Activated naive CD8-positive, alpha-beta T cell treated with anti-CD3 and anti-CD28 coated beads, Interleukin-2, amount 10 ng/mL, durations not matched to agents 7 days and 5 days (primary cell): ENCODE data around the gene MBD5. TPM values are rescaled to one million over a fixed set of nuclear protein-coding genes. Genes with fewer than 3 reads are reported as not detected.

ENCODE experiments used
- ATAC-seq: fragments of 150-1000 bp; cut with Tn5 transposase; one replicate; pipeline ENCODE4 v1.10.0; 2021; ENCODE audit warnings: low read depth, moderate library complexity
- POLR2A ChIA-PET: fragments of 350-600 bp; sonication (Branson Sonifier 250); formaldehyde crosslinking; loops from one replicate; lab custom pipeline; 2021; ENCODE audit warnings: antibody characterized with exemption; lab: Charles Lee
- DNase-seq: peaks from one replicate; pipeline ENCODE4 v3.0.0; 2021
- H3K27ac Mint-ChIP-seq: one replicate; pipeline ENCODE4 v1.8.0; 2022; ENCODE audit warnings: mild to moderate bottlenecking, mixed read lengths
- H3K27me3 Mint-ChIP-seq: one replicate; pipeline ENCODE4 v1.8.0; 2022; ENCODE audit warnings: mild to moderate bottlenecking, moderate library complexity, mixed read lengths
- H3K36me3 Mint-ChIP-seq: one replicate; pipeline ENCODE4 v1.8.0; 2021; ENCODE audit warnings: mild to moderate bottlenecking, mixed read lengths
- H3K4me1 Mint-ChIP-seq: one replicate; pipeline ENCODE4 v1.8.0; 2021; ENCODE audit warnings: mixed read lengths
- H3K4me3 Mint-ChIP-seq: one replicate; pipeline ENCODE4 v1.8.0; 2022; ENCODE audit warnings: mild to moderate bottlenecking, moderate library complexity, mixed read lengths
- H3K9me3 Mint-ChIP-seq: one replicate; pipeline ENCODE4 v1.8.0; 2021; ENCODE audit warnings: mixed read lengths
- total RNA-seq, 2 experiments: library from RNA; stranded (reverse); gene quantifications; one replicate each; pipeline ENCODE4 v1.2.3, GENCODE V29; 2021

MBD5 gene
- total RNA-seq, 2 experiments from 2014 or later, result 49.8 to 51.4 TPM

- Mint-ChIP-seq H3K9me3 (peaks cover 12% of the 10 kb centered on the region), H3K27ac (no peak overlapping the region), H3K36me3 (peaks cover 14% of the 10 kb centered on the region), H3K4me3 (no peak overlapping the region), H3K27me3 (no peaks in the 10 kb centered on the region), H3K4me1 (no peaks in the 10 kb centered on the region)
- no peak for ATAC-seq
- POLR2A ChIA-PET, result no interaction called here
- DNase-seq, result no peak
Observed at GRCh38 chr2:148263890-148264289, 243.0 kb downstream of the MBD5 start.

GRCh38 chr2:148273158-148273691 is 252.3 kb downstream of the MBD5 start:
- H3K36me3 Mint-ChIP-seq, result peaks cover 5% of the 10 kb centered on the region
- DNase-seq, result no peak
- no peaks in the 10 kb centered on the region for H3K9me3 Mint-ChIP-seq
- POLR2A ChIA-PET, result no interaction called here
- no peak overlapping the region for H3K4me3 Mint-ChIP-seq
- H3K27me3 Mint-ChIP-seq, result no peaks in the 10 kb centered on the region
- no peak overlapping the region for H3K27ac Mint-ChIP-seq
- H3K4me1 Mint-ChIP-seq, result no peaks in the 10 kb centered on the region
- no peak for ATAC-seq

- ATAC-seq, result no peak
- H3K4me1 Mint-ChIP-seq, result peaks cover 2% of the 10 kb centered on the region
- no peaks in the 10 kb centered on the region for H3K9me3 Mint-ChIP-seq
- peaks cover 3% of the 10 kb centered on the region for H3K36me3 Mint-ChIP-seq
- H3K27me3 Mint-ChIP-seq, result no peaks in the 10 kb centered on the region
- H3K27ac Mint-ChIP-seq, result no peak overlapping the region
- no peak for DNase-seq
- POLR2A ChIA-PET, result no interaction called here
- no peak overlapping the region for H3K4me3 Mint-ChIP-seq
Observed at GRCh38 chr2:148279216-148279615, 258.3 kb downstream of the MBD5 start.

- Mint-ChIP-seq H3K4me3 (no peak overlapping the region), H3K9me3 (no peaks in the 10 kb centered on the region), H3K27me3 (no peaks in the 10 kb centered on the region), H3K27ac (no peak overlapping the region), H3K36me3 (peaks cover 6% of the 10 kb centered on the region), H3K4me1 (peaks cover 2% of the 10 kb centered on the region)
- no peak for ATAC-seq
- DNase-seq, result no peak
- POLR2A ChIA-PET, result no interaction called here
Observed at GRCh38 chr2:148282201-148282600, 261.3 kb downstream of the MBD5 start.

GRCh38 chr2:148292431-148292830 is 271.5 kb downstream of the MBD5 start:
- POLR2A ChIA-PET, result no interaction called here
- no peaks in the 10 kb centered on the region for H3K4me1 Mint-ChIP-seq
- H3K4me3 Mint-ChIP-seq, result no peak overlapping the region
- H3K9me3 Mint-ChIP-seq, result peaks cover 1% of the 10 kb centered on the region
- no peaks in the 10 kb centered on the region for H3K27me3 Mint-ChIP-seq
- H3K27ac Mint-ChIP-seq, result no peak overlapping the region
- peaks cover 12% of the 10 kb centered on the region for H3K36me3 Mint-ChIP-seq
- ATAC-seq (no peak), DNase-seq (no peak)

GRCh38 chr2:148298196-148298595 is 277.3 kb downstream of the MBD5 start:
- POLR2A ChIA-PET, result no interaction called here
- DNase-seq, result no peak
- Mint-ChIP-seq H3K36me3 (peaks cover 11% of the 10 kb centered on the region), H3K4me3 (no peak overlapping the region), H3K27ac (no peak overlapping the region), H3K4me1 (no peaks in the 10 kb centered on the region), H3K9me3 (peaks cover 1% of the 10 kb centered on the region), H3K27me3 (no peaks in the 10 kb centered on the region)
- no peak for ATAC-seq

GRCh38 chr2:148299616-148300015 is 278.7 kb downstream of the MBD5 start:
- DNase-seq (no peak), ATAC-seq (no peak)
- Mint-ChIP-seq H3K4me1 (no peaks in the 10 kb centered on the region), H3K4me3 (no peak overlapping the region), H3K9me3 (peaks cover 1% of the 10 kb centered on the region), H3K27me3 (no peaks in the 10 kb centered on the region), H3K27ac (no peak overlapping the region), H3K36me3 (peaks cover 8% of the 10 kb centered on the region)
- POLR2A ChIA-PET, result no interaction called here

- no peak for ATAC-seq
- no peak overlapping the region for H3K4me3 Mint-ChIP-seq
- peaks cover 6% of the 10 kb centered on the region for H3K36me3 Mint-ChIP-seq
Observed at GRCh38 chr2:148300544-148300943, 279.7 kb downstream of the MBD5 start.

GRCh38 chr2:148301362-148301761 is 280.5 kb downstream of the MBD5 start:
- ATAC-seq (no peak), DNase-seq (no peak)
- no peaks in the 10 kb centered on the region for H3K4me1 Mint-ChIP-seq
- H3K36me3 Mint-ChIP-seq, result peaks cover 5% of the 10 kb centered on the region
- H3K9me3 Mint-ChIP-seq, result no peaks in the 10 kb centered on the region
- H3K27ac Mint-ChIP-seq, result no peak overlapping the region
- POLR2A ChIA-PET, result no interaction called here
- H3K4me3 Mint-ChIP-seq, result no peak overlapping the region
- no peaks in the 10 kb centered on the region for H3K27me3 Mint-ChIP-seq

More at GRCh38 chr2:148300544-148300943, 279.7 kb downstream of the MBD5 start:
- no peak for DNase-seq
- Mint-ChIP-seq H3K4me1 (no peaks in the 10 kb centered on the region), H3K9me3 (no peaks in the 10 kb centered on the region), H3K27ac (no peak overlapping the region), H3K27me3 (no peaks in the 10 kb centered on the region)
- POLR2A ChIA-PET, result no interaction called here

GRCh38 chr2:148302526-148302925 is 281.6 kb downstream of the MBD5 start:
- ATAC-seq (no peak), DNase-seq (no peak)
- H3K4me3 Mint-ChIP-seq, result no peak overlapping the region
- no peaks in the 10 kb centered on the region for H3K27me3 Mint-ChIP-seq
- H3K4me1 Mint-ChIP-seq, result no peaks in the 10 kb centered on the region
- peaks cover under 1% of the 10 kb centered on the region for H3K36me3 Mint-ChIP-seq
- POLR2A ChIA-PET, result no interaction called here
- no peaks in the 10 kb centered on the region for H3K9me3 Mint-ChIP-seq
- H3K27ac Mint-ChIP-seq, result no peak overlapping the region

GRCh38 chr2:148303161-148303560 is 282.3 kb downstream of the MBD5 start:
- Mint-ChIP-seq H3K36me3 (peaks cover under 1% of the 10 kb centered on the region), H3K4me1 (no peaks in the 10 kb centered on the region), H3K27ac (no peak overlapping the region), H3K27me3 (no peaks in the 10 kb centered on the region), H3K4me3 (no peak overlapping the region), H3K9me3 (no peaks in the 10 kb centered on the region)
- ATAC-seq (no peak), DNase-seq (no peak)
- POLR2A ChIA-PET, result no interaction called here

- Mint-ChIP-seq H3K4me1 (no peaks in the 10 kb centered on the region), H3K27me3 (no peaks in the 10 kb centered on the region), H3K4me3 (no peak overlapping the region), H3K9me3 (no peaks in the 10 kb centered on the region), H3K27ac (no peak overlapping the region), H3K36me3 (peaks cover 3% of the 10 kb centered on the region)
- DNase-seq (no peak), ATAC-seq (no peak)
- POLR2A ChIA-PET, result no interaction called here
Observed at GRCh38 chr2:148305476-148305875, 284.6 kb downstream of the MBD5 start.

GRCh38 chr2:148306027-148306426 is 285.1 kb downstream of the MBD5 start:
- Mint-ChIP-seq H3K27ac (no peak overlapping the region), H3K4me3 (no peak overlapping the region), H3K4me1 (no peaks in the 10 kb centered on the region), H3K27me3 (no peaks in the 10 kb centered on the region), H3K36me3 (peaks cover 5% of the 10 kb centered on the region), H3K9me3 (no peaks in the 10 kb centered on the region)
- DNase-seq (no peak), ATAC-seq (no peak)
- POLR2A ChIA-PET, result no interaction called here

GRCh38 chr2:148317598-148317997 is 296.7 kb downstream of the MBD5 start:
- Mint-ChIP-seq H3K27ac (no peak overlapping the region), H3K4me3 (no peak overlapping the region), H3K4me1 (no peaks in the 10 kb centered on the region), H3K36me3 (peaks cover 15% of the 10 kb centered on the region), H3K27me3 (no peaks in the 10 kb centered on the region), H3K9me3 (peaks cover 4% of the 10 kb centered on the region)
- POLR2A ChIA-PET, result no interaction called here
- no peak for ATAC-seq
- no peak for DNase-seq

GRCh38 chr2:148338541-148338940 is 317.6 kb downstream of the MBD5 start:
- Mint-ChIP-seq H3K4me1 (peaks cover 1% of the 10 kb centered on the region), H3K27me3 (no peaks in the 10 kb centered on the region), H3K27ac (no peak overlapping the region), H3K4me3 (no peak overlapping the region), H3K9me3 (no peaks in the 10 kb centered on the region), H3K36me3 (peaks cover 21% of the 10 kb centered on the region)
- ATAC-seq (no peak), DNase-seq (no peak)
- POLR2A ChIA-PET, result no interaction called here
